Measurements from ENCODE around the gene NFIA.

The NFIA gene

DNA sequence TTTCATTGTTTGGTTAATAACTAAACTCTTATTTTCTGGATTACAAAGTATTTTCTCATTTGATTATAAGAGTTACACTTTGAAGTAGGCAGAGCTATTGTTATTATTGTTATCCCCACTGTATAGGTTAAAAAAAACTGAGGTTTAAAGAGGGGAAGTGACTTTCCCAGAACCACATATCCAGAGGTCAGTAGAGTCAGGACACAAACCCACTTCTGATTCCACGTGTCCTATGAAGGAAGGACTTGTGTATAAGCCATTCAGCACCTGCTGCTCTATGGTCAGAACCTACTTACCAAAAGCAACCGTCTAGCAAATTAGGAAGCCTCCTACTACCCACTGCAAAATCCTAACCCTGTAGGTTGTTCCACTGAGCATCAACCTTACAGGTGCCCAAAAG is 351.3 kb downstream of the NFIA start:
- no peak for TF ChIP-seq CTCF (IDR thresholded peaks at IDR 0.05; ENCODE audit: low read depth, low read length)
- no peak for DNase-seq (ENCODE audit: low read depth in 2 of 2)
- H3K4me3 ChIP-seq (replicated peaks in 1 of 2; ENCODE audit: low read depth in 2 of 2, low read length in 2 of 2) = no peak overlapping the region

- no peak for DNase-seq (ENCODE audit: low read depth in 2 of 2)
- TF ChIP-seq CTCF (IDR thresholded peaks at IDR 0.05; ENCODE audit: low read depth, low read length) = no peak
- H3K4me3 ChIP-seq (replicated peaks in 1 of 2; ENCODE audit: low read depth in 2 of 2, low read length in 2 of 2) = no peak overlapping the region
These were observed 351.9 kb downstream of the NFIA start for GRCh38 chr1:61434276-61434675.

DNA sequence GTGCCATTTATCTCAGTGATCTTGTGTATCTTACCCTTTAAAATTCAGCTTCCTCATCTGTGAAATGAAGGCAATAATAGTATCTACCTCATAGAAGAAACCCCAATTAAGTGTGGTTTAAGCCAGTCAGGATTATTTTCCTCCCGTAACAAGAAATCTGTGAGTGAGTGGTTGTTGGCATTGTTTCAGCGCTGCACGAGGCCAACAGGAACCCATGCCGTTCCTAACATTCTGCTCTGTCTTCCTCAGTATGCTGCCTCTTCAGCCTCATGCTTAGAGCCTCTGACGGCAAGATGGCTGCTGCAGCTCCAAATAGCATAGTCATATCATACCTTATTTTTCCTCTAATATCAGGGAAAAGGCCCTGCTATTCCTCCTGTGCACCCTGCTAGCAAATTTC is 352.9 kb downstream of the NFIA start:
- H3K4me3 ChIP-seq (replicated peaks in 1 of 2; ENCODE audit: low read depth in 2 of 2, low read length in 2 of 2) = no peak overlapping the region
- TF ChIP-seq CTCF (IDR thresholded peaks at IDR 0.05; ENCODE audit: low read depth, low read length) = no peak
- no peak for DNase-seq (ENCODE audit: low read depth in 2 of 2)

DNA sequence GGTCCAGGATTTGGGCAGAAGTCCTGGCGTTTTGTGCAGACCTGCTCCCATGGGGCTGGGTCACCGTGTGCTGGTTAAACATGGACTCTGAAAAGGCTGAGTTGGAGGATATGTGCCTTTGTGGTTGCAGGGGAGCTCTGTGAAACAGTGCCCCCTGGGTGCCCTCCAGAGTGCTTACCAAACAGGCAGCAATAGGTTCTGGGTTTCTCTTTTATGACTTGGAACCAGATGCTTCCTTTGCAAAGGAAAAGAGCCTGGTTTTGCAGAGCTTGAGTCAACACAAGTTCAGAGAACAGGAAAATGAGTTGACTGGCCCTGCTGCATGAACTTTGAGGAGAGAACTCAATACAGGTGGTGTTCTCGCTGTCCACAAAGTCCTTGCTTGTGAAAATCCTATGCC is 353.7 kb downstream of the NFIA start:
- no peak overlapping the region for H3K4me3 ChIP-seq (replicated peaks in 1 of 2; ENCODE audit: low read depth in 2 of 2, low read length in 2 of 2)
- peak in 1 of 2 donors; percentile 54 for DNase-seq (ENCODE audit: low read depth in 2 of 2)
- peak; percentile 4 for TF ChIP-seq CTCF (IDR thresholded peaks at IDR 0.05; ENCODE audit: low read depth, low read length)

DNA sequence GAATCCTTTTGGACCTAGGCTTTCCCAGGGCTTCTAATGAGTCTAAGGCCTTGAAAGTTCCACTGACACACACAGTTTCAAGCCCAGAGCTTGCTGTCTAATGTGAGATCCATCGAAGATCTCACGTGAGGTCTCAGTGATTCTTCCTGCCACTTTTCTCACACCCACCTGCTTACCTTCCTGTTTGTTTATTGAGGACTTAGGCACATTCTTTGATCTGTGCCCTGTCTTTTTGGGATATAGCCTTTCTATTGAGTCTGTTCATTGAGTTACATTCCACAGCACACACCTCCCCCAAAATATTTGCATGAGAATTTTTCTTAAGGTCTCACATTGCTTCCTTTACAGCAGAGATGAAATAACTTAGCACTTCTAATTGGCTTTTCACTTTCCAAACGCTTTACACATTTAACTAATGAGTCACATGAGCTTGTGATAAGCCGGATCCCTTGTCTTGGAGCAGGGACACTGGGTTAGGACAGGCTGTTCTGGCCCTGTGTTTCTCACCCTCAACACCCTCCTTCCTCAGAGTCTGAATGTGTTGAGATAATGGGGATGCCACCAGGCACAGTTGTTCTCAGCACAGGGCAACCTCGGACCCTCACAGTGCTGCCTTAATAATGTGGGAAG is 354.2 kb downstream of the NFIA start:
- DNase-seq (ENCODE audit: low read depth in 2 of 2) = peak in 1 of 2 donors; percentile 66
- TF ChIP-seq CTCF (IDR thresholded peaks at IDR 0.05; ENCODE audit: low read depth, low read length) = no peak
- no peak overlapping the region for H3K4me3 ChIP-seq (replicated peaks in 1 of 2; ENCODE audit: low read depth in 2 of 2, low read length in 2 of 2)

- H3K4me3 ChIP-seq (replicated peaks in 1 of 2; ENCODE audit: low read depth in 2 of 2, low read length in 2 of 2) = no peak overlapping the region
- no peak for DNase-seq (ENCODE audit: low read depth in 2 of 2)
- no peak for TF ChIP-seq CTCF (IDR thresholded peaks at IDR 0.05; ENCODE audit: low read depth, low read length)
These were observed 356.9 kb downstream of the NFIA start for GRCh38 chr1:61439234-61439633.

DNA sequence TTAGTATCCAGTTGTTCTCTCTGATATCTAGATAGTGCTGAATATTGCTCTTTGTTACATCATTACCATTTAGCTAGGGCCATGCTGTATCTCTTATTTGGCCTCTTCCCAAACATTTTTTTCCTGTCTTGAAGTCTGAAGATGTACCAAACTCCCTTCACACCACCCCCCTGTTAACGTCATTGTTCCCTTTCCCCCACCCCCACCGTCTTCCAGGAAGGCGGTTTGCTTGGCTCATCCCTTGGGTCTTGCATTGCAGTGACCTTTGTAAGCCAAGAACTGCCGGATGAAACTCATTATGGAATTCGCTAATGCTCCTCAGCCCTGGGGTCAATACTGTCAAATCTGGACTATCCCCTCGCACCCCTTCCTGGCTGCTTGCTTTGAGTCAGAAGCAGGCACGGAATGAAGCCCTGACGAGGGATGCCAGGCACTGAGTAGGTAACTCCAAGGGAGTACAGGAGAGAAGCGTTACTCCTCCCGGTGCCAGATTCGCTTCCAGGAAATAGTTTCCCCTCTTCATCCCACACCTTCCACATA is 359.4 kb downstream of the NFIA start:
- TF ChIP-seq CTCF (IDR thresholded peaks at IDR 0.05; ENCODE audit: low read depth, low read length) = no peak
- peak; percentile 92 to 97 for DNase-seq (ENCODE audit: low read depth in 2 of 2)
- H3K4me3 ChIP-seq (replicated peaks in 1 of 2; ENCODE audit: low read depth in 2 of 2, low read length in 2 of 2) = no peak overlapping the region
